ENCODE results near the gene PLLP.

GRCh38 chr16:57325458-57325857, 41.0 kb upstream of the PLLP start:
- no peak for TF ChIP-seq CTCF (IDR thresholded peaks at IDR 0.05)
- no peak for TF ChIP-seq POLR2AphosphoS5 (IDR thresholded peaks at IDR 0.05)
